Posterior cingulate gyrus (tissue), 11 donors: ENCODE measurements around the gene PAQR5.

Source experiments
- DNase-seq, 10 donors: peaks; one replicate each; pipeline versions ENCODE4 v3.0.0 to v3.0.0-alpha.2; 2020 to 2021; ENCODE audit warnings: mixed read lengths in 3 of 10
- intact Hi-C: fragments of 100-400 bp; cut with DNase I; formaldehyde crosslinking; loops from one replicate; pipeline ENCODE4 v1.15.1; 2023

PAQR5 gene

GRCh38 chr15:69451951-69452691 is 153.4 kb downstream of the PAQR5 start:
- DNase-seq, result peak in 5 of 10 donors; percentile 13 to 76 (median 62)
- intact Hi-C loops, result loop anchor here (1.0 kb wide), 1 partner anchor 10 kb away; no protein-coding TSS in a partner anchor

- DNase-seq, result peak; percentile 95 to 99 (median 97)
- intact Hi-C loops, result loop anchor here (1.0 kb wide), 1 partner anchor 9 kb away; no protein-coding TSS in a partner anchor
Observed at GRCh38 chr15:69452692-69453521, 154.2 kb downstream of the PAQR5 start, which contains the start of gene RPLP1. Gene RPLP1 (plus strand): TSS chr15:69452818. CDS start chr15:69452949, 131 bp downstream.

DNA sequence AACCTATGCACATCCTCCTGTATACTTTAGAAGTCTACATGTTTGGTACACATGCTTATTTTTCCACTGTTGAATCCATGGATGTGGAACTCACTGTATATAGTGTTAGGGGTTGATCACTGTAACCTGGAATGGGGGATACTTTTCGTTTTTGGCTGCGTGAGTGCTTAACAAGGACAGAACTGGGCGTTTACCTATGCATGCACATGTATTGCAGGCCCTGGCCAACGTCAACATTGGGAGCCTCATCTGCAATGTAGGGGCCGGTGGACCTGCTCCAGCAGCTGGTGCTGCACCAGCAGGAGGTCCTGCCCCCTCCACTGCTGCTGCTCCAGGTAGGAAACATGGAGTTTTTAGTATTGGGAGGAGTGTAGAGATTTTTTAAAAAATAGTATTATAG is 156.2 kb downstream of the PAQR5 start:
- peak in 2 of 10 donors; percentile 58 to 81 for DNase-seq
- intact Hi-C loops, result no loop called here

DNA sequence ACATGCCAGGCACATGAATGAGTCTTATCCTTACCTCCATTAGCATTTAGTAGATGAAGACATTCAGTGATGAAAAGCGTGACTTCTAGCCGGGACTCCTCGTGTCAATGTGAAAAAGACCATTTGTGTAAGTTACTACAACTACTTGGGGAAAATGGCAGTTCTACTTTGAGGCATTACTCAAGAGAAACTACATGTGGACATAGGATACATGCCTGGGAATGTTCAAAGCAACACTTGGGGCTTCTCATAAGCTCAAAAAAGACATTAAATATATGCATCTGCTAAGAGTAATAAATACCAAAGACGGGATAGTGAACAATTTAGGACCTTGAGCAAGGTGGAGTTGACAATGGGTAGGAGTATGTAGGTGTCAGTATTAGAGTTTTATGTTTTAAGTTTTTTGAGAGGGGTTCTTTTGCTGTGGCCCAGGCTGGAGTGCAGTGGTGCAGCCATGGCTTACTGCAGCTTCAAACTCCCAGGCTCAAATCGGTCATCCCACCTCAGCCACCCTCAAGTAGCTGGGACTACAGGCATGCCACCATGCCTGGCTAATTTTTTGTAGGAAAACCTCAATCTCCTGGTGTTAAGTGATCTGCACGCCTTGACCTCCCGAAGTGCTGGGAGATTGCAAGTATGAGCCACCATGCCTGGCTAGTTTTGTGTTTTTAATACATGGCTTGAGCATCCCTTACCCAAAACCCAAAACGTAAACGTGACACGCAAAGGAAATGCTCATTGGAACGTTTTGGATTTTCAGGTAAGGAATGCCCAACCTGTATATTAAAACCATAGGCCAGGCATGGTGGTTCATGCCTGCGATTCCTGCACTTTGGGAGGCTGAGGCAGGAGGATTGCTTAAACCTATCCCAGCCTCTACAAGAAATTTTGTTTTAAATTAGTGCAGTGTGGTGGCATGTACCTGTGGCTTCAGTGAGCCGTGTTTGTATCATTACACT is 157.8 kb downstream of the PAQR5 start:
- intact Hi-C loops, result no loop called here
- no peak for DNase-seq
